GM19438 (cell line): ENCODE results near the gene DLEU7.

Experiments
- ATAC-seq: cut with Tn5 transposase; IDR thresholded peaks from one replicate; pipeline ENCODE4 v1.9.1; 2021; ENCODE audit warnings: low read depth; ENCODE audit not compliant: unreplicated experiment

Gene DLEU7

DNA sequence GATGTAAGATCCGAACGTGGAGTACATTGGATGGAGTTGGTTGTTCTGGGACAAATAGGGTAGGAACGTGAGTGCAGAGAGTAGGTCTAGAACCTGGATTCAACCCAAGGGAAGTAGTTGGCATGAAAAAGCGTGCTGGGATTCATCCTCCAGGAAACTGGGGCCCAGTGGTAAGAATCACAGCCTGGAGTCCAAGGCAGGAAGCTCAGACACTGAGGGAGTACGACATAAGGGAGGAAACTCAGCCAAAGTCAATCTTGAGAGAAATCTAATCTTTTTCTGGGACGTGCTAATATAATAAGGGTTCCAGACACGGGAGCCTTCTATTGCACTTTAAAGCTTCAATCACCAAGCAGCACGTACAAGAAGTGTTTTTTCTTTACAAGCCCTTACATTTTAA lies 46.4 kb downstream of the DLEU7 start:
- ATAC-seq, result no peak

DNA sequence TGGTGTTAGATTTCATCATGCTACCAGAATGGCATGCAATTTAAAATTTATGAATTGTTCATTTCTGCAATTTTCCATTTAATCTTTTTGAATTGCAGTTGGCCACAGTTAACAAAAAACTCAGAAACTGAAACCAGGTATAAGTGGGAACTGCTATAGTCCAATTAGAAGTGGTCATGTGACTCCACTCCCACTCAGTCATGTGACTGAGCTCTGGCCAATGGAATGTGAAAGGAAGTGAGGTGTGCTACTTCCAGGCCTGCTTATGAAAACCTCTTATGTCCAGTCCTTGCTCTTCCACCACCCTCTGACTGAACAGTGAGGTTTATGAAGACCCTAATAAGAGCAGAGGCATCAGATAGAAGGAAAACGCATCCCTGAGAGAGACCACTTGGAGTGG lies 47.0 kb downstream of the DLEU7 start:
- no peak for ATAC-seq

DNA sequence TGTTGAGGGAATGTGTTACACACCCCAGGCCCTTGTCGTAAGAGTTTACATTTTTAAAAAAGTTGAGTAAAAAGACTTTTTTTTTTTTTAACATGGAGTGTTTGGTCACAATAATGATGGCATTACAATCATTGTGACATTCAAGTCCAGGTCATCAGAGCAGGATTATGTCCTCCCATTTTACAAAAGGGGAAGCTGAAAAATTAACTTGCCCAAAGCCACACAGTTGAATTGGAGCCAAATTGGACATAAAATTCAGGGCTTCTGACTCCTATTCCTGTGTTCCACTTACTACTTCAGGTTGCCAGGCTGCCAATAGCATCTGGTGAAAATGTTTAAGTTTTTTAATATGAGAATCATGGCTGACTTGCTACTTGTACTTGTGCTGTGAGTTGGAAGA lies 49.3 kb downstream of the DLEU7 start:
- no peak for ATAC-seq

DNA sequence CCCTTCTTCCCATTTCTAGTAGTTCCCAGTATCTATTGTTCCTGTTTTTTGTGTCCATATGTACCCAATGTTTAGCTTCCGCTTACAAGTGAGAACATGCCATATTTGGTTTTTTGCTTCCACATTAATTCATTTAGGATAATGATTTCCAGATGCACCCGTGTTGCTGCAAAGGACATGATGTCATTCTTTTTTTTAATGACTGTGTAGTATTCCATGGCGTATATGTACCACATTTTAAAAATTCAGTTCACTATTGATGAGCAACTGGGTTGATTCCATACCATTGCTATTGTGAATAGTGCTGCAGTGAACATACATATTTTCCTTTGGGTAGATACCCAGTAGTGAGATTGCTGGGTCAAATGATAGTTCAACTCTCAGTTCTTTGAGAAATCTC lies 50.5 kb downstream of the DLEU7 start:
- ATAC-seq, result no peak

DNA sequence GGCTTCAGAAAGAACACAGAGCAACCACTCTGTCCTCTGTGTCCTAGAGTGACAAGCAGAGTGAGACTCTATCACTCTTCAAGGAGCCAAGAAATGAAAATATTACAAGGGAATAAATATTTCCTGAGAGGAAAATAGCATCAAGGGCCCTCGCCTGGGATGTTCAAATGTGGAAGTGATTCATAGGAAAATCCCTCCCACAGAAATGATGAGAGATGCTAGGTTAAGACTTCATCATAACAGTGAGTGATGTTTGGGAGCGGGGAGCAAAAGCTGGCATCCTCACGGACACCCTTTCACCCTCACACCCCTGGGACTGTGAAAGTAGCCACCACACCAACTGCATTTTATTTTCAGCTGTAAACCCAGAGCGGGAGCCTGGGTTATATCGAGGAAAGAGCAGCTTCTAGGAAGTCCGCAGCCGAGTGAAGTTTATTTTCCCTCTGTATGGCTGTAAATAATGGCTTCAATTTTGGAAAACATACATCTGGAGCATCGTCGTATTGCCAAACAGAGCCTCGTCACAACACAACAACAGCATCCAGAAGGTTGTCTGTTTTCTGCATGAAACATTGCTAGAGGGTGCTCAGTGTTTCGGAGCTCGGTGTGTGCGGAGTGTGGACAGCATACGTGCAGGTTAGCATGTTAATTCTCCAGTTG lies 54.8 kb downstream of the DLEU7 start:
- ATAC-seq, result no peak

DNA sequence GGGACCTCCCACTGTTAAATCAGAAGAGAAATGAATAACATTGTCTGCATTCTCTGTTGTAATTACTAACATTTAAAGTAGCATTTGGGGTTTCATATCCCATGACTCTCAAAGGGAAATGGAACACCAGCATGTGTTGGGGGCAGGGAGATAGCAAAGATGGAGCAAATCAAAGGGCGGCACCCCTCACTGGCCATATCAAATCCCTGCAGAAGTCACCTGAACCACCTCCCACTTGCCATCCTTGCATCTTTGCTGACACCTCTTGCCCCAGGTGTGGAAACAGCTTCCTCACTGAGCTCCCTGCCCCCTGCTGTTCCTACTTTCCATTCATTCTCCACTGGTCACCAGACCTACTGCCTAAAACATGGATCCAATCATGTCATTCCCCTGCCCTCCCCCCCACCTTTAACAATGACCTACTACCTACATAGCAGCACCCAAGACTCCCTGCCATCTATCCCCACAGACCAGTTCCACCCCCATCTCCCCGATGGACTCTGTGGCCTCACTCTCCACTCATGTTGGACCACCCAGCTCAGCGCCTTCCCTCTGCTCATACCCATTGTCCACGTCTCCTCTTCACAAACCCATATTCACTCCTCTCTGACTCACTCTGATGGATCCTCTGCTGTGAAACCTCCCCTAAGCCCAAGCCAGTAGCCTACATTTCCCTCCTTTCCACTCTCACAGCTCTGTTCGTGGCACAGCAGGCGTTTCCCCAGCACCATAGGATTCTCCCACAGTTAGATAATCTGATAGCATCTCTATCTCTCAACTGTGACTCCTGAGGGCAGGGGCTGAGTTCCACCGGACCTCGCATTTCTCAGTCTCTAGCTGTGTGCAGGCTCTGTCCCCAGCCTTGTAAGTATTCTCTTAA lies 55.9 kb downstream of the DLEU7 start:
- ATAC-seq, result no peak

DNA sequence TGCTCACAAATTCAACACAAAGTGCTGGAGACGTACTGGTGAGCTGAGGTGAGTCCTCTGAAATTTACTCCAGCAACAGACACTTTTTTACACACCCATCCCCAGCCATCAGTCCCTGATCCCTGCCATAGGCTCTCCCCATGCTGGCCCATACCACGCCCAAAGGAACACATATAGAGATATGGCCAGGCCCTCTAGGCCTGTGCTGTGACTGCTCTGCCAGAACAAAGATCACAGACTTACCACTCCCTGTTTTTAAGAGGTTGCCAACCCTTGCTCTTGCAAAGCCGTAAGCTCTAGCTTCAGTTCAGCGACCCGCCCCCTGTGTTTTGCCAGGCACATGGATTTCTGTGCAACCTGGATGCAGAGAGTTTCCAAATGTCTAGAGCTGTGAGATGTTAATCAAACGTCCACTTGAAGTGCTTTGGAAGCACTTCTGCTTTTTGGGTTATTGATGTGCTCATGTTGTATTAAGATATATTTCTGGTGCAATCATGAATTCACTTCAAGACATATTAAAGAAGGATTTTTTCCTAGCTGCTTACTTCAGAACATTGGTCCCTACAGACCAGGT lies 59.7 kb downstream of the DLEU7 start:
- no peak for ATAC-seq

DNA sequence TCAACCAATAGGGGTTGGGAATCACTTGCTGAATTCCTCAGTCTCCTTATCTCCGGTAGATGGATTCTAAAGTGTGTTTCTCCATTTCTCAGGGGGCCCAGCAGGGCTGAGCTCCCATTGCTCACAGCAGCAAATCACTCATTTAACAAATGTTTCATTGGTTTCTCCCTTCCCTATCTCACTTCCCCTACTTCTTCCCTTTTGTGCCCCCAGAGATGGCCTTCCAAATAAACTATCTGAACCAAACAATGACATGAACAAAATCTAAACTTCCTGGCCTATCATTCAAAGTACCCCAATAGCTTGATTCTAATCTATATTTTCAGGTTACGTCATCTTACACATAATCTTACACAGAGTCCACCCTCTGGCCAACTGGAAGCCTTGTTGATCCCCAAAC lies 60.4 kb downstream of the DLEU7 start:
- ATAC-seq, result no peak

DNA sequence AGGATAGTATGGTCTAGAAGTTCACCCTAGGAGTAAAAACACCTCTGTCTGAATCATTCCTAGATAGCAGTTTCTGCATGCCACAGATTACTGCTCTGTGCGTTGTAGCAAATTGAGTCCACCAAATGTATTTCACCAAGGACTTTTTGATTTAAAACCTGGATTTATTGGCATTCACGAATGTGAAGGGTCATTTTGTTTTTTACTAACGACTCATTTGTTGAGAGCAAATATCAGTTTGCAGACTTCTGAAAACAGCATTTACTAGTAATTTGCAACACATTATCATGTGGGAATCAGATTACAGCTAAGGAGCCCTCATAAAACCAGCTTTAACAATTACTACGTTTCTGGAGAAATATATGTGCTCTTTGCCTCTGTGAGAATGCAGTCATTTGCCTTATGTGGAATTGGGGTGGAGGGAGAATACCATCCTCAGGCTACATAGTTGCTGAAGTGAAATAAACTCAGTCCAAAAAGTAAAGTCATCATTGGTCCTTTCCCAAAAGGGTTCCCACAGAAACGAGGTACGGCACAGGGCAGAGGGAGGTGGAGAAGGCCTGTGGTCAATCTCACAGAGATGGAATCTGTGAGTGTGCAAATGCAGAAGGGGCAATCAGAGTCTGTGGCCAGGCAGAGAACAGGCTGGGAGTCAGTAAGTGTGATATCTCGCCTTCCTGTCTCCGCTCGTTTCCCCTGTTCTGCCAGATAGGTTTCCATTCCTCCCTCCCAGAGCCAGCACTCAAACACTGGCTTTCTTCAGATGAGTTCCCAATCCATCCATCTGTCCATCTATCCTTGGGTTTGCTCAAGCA lies 63.1 kb downstream of the DLEU7 start:
- no peak for ATAC-seq

DNA sequence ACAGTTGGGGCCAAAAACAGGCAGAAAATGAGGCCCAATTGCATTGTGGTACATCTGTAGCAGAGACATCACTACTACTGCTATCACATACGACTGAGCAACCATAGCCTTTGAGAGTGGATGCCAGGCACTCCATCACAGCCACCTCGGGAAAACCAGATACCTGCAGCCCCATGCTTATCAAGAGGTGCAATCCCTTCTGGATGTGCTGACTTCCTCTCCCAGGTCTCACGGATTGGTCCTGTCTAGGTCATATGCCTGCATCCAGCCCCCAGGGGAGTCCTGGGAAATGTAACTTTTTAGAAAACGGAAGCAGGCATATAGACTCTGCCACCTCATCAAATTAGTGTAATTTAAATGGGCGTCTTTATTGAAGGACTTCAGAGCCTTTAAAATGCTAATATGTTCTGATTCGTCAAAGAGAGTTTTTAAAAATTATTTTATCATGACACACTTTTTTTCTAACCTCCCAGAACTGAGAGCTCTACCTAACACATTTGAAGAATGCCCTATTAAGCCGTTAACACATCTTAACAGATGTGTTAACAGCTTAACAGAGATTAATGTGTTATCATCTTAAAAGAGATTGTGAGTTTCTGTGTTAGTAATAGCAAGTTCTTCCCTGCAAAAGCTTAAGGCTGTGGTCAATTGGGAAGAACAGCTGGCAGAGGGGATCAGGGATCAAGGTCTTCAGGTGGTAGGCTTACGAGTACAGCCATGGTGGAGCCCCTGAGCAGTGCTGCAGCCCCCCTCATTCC lies 63.9 kb downstream of the DLEU7 start:
- no peak for ATAC-seq
